Embryonic facial prominence (tissue), 1 donor: ENCODE results near the gene SMPD4.
"Not testable (repeated sequence)": the region's sequence is repeated elsewhere in the genome, so short reads cannot be mapped to it uniquely, and the experiment has no call there.

Experiments used
- DNase-seq: peaks from one replicate; pipeline ENCODE4 v3.0.0-alpha.2; 2016; ENCODE audit errors: extremely low spot score

The SMPD4 gene

GRCh38 chr2:130159376-130159775 is 22.0 kb downstream of the SMPD4 start:
- DNase-seq: not testable (repeated sequence)

DNA sequence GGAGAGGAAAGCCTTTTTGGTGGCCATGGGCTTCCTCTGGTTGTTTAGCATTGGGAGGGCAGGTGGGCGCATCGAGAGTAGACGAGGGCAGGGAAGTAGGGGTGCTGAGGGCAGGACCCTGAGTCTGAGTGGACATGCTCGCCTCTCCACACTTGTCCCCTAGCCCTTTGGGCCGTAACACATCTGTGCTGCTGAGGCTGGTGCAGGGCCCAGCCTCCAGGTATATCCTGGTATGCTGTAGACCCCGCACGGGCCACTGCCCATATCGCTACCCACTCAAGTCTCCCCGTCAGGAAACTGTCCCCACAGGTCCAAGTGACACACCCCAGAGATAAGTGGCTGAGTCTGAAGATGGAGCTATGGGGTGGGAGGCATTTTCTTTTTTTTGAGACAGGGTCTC is 22.8 kb downstream of the SMPD4 start:
- DNase-seq: no peak

DNA sequence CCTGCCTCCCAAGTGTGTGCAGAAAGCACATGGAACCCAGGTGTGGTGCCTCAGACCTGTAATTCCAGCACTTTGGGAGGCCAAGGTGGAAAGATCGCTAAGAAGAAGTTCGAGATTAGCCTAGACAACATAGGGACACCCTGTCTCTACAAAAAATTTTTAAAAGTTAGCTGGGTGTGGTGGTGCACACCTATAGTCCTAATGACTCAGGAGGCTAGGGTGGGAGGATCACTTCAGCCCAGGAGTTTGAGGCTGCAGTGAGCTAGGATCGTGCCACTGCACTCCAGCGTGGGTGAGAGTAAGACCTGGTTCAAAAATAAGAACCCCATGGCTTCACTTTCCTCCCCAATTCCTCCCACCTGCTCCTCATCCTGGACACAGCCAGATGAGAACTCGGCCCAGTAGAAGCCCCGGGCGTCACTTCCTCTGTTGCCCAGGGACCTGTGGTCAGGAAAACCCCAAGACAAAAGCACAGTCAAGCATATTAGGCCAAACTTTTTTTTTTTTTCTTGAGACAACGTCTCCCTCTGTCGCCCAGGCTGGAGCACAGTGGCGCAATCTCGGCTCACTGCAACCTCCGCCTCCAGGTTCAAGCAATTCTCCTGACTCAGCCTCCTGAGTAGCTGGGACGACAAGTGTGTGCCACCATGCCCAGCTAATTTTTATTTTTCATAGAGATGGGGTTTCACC is 23.4 kb downstream of the SMPD4 start:
- DNase-seq: not testable (repeated sequence)

DNA sequence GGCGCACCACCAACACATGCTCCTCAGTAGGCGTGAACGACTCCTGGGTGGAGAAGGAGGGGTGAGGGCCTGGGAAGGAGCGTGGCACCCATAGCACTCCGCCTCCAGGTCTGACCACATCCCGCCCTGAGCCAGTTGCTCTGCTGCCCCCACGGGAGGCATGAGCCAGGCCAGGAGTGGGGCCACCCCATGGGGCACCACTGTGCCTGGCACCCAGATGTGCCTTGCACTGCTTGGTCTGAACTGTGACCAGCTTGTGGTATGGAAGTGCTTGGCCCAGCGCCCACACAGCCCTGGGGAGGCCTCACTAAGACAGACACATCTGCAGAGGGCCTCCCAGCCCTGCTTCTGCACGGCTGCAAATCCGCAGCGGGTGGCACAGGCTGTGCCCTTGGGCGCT is 24.0 kb downstream of the SMPD4 start:
- not testable (repeated sequence) for DNase-seq

GRCh38 chr2:130156624-130157004 is 24.8 kb downstream of the SMPD4 start:
- no peak for DNase-seq

DNA sequence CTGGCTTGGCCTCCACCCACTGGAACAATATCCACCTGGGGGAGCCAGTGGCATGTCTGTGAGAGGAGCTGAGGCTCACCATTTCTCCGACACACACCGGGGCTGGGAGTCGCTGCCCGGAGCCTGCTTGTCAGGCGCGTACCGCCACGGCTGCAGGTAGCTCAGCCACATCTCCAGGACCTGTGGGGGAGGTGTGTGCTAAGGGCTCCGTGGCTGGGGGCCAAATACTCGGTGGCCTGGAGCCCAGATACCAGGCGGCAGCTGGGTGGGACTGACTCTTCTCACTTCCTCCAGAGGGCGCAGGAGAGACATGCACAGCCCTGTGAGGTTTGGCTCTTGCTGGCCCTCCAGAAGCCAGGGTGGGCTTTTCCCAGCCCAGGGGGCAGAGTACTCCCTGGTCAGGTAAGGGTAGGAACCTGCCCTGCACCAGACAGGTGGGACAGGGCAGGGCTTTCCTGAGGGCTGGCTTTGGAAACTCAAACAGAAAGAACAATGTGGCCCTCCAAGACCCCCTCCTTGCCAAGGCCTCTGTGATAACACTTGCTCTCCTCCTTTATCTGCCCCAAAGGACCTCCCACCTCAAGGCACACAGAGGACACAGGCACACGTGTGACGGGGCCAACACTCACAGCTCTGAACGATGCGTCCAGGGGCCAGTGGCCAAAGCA is 25.3 kb downstream of the SMPD4 start:
- not testable (repeated sequence) for DNase-seq

GRCh38 chr2:130154773-130155765 is 26.3 kb downstream of the SMPD4 start:
- DNase-seq: no peak

- not testable (repeated sequence) for DNase-seq
These were observed 27.0 kb downstream of the SMPD4 start for GRCh38 chr2:130154423-130154770.

DNA sequence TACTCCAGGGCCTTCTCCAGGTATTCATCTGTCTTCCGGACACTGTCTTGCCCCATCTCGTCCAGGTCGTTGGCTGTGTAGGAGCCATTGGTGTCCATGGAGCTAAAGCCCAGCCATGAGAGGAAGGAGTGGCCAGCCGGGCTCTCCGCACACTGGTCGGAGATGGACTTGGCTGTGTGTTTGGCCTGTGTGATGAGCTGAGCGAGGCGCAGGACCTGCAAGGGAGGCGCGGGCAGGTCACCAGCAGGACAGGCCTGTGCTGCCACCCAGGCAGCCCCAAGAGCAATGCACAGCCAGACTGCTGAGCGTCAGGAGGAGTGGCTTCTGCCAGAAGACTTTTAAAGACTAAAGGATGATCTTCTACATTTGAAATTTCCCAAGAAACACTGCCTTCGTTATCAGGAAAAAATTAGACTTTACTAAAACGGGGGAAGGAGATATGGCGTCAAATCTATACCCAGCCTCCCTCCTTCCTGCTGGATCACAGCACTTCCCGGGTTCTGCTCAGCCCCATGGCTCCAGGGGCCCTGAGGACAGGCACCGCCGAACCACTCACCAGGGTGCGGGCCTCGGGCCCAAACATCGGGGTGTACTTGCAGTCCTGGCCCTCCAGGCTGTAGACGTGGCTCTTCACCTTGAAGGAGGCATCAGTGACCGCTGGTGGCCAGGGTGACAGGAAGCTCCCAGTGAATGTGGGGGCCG is 27.5 kb downstream of the SMPD4 start:
- DNase-seq: not testable (repeated sequence)

GRCh38 chr2:130152816-130153595 is 28.4 kb downstream of the SMPD4 start:
- no peak for DNase-seq

- DNase-seq: not testable (repeated sequence)
These were observed 29.1 kb downstream of the SMPD4 start for GRCh38 chr2:130152136-130152815.

- DNase-seq: not testable (repeated sequence)
These were observed 30.3 kb downstream of the SMPD4 start for GRCh38 chr2:130151145-130151512.

DNA sequence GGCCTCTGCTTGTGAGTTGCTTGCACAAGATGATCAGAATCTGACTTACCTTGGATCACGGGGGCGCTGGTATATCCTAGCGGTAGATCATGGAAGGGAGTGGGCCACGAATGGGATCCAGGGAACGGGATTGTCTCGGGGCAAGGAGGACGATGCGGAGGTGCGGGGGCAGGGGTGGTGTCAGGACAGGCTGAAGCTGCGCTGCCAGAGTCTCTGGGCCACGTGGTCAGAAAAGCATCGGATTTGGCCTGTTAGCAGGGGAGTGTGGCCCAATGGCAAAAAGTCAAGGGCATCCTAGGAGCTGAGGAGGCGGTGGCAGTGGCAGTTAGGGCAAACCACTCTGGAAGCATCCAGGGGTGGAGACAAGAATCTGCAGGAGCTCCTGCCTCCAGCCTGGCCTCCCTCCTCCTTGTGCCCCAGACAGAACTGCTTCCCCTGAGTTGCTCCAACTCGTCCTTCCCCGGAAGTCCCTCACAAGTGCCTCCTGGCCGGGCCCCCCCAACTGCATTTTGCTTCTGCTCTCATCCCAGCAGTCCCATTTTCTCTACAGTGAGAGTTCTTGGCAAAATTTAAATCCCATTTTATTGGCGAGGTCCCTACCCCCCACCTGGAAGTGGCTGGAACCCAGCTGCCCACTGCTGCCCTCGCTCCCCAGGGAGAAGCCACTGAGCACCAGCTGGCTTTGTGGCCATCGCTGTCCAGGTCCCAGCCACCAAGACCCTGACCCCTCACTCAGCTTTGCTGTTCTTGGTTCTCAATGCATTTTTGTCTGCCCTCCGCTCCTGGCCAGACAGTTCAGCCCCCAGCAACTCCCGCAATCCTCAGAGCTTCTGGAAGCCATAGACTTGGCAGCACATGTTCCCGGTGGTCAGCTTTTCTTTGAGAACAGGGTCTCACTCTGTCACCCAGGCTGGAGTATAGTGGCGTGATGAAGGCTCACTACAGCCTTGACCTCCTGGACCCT is 30.9 kb downstream of the SMPD4 start:
- DNase-seq: no peak

DNA sequence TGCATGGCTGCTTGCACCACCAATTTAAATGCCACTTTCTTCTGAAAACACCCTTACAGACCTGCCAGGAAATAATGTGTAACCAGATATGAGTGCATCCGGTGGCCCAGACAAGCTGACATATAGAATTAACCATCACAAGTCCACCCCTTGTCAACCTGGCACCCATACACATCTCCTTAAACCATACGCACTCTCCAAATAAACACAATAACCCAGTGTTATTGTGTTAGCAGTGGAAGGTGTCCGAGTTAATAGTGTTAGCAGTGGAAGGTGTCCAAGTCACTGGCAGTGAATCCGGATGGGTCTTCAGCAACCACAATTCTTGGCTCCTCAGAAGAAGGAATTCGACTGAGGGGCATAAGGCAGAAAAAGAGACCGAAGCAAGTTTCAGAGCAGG is 32.9 kb downstream of the SMPD4 start:
- DNase-seq: not testable (repeated sequence)

- DNase-seq: not testable (repeated sequence)
These were observed 36.4 kb downstream of the SMPD4 start, which contains the start of gene CCDC74B for GRCh38 chr2:130145006-130145414. TSS of gene CCDC74B (minus strand) at chr2:130145112. CDS start at chr2:130144996, 116 bp downstream.

GRCh38 chr2:130143266-130144039 is 37.9 kb downstream of the SMPD4 start:
- DNase-seq: not testable (repeated sequence)

DNA sequence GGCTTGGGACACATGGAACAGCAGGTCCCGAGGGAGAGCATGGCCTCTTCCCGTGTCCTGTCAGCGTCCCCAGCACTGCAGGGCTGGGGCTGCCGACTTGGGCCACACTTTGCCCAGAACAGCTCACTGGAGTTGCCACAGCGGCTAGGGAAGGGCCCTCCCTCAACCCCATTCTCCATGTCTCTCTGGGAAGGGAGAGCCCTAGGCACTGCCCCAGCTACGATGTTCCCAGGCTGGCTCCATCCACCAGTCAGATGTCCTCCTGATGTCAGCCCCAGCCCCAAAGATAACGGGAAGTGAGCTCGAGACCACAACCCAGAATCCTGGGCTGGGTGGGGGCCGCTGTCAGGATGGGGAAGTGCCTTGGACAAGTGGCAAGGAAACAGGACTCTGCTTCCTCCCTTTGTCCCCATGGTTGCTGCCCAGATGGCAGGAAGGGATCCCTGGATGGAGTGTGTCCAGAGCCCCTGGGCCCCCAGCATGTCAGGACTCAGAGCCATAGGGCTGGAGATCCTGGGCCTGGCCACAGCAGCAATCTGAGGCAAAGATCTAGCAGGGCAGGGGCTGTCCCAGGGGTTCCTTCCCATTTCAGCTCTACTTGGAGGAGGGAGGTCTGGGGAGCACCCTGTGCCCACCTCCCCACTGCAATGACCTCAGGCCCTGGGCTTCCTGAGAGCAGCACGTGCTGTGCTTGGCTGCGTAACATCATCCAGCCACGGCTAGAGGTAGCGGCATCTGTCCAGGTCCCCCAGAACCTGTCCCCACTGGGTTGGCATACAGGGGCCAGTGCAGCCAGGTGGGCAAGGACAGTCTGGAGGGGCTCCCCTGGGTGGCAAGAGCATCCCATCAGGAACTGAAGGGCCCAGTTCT is 38.8 kb downstream of the SMPD4 start:
- not testable (repeated sequence) for DNase-seq
